Stimulated activated CD4-positive, alpha-beta T cell treated with anti-CD3 and anti-CD28 coated beads, TNF-alpha, amount 100 ng/mL, for 1 hour (primary cell): ENCODE measurements around the gene OPN1LW.
A peak's percentile ranks its signal among the peaks of the same experiment; 100 is the strongest.
"Not testable (repeated sequence)": the region's sequence is repeated elsewhere in the genome, so short reads cannot be mapped to it uniquely, and the experiment has no call there.

Source experiments
- DNase-seq, 3 donors: peaks; one replicate each; pipeline ENCODE4 v3.0.0-alpha.2; 2020; ENCODE audit warnings: low read depth in 3 of 3, low spot score in 1 of 3

OPN1LW gene

DNA sequence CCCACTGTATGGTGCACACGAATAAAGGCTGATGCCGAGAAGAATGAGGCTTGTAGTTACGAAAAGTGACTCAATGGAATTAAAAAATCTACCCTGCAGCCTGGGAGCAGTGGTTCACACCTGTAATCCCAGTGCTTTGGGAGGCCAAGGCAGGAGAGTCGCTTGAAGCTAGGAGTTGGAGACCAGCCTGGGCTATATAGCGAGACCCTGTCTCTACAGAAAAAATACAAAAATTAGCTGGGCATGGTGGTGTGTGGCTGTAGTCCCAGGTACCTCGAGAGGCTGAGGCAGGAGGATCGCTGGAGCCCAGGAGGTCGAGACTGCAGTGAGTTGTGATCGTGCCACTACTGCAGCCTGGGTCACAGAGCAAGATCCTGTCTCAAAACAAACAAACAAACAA, 11.7 kb upstream of the OPN1LW start:
- no peak for DNase-seq

DNA sequence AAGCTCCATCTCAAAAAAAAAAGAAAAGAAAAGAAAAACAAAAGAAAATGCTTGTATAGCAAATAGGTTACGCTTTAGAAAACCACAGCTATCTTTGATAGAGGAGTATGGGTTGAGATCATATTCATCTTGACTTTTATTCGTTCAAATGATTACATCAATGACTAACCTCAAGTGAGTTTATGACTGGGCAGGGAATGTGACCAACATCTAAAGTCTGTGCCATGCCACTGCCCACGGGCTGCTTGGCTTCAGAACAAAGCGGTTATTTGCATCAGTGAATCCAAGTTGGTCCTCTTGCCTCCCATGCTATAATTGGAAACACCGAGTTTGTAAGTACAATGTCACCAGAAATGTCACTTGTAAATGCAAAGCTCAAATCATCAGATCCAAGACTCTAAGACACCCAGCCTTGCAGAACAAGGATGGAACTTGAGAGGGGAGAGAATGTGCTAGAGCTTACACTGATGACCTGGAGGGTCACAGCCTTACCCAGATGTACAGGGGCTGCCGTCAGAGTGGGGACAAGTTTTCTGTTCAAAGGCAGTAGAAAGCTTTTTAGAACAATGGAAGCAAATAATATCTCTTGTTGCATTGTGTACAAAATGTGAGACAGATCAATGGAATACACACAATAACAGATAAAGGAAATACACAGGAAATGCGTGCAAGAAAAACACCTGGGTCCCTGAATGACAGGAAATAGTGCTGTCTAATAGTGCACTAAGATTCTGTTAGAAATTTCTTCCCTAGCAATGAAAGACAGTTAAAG, 8.4 kb upstream of the OPN1LW start:
- no peak for DNase-seq

DNA sequence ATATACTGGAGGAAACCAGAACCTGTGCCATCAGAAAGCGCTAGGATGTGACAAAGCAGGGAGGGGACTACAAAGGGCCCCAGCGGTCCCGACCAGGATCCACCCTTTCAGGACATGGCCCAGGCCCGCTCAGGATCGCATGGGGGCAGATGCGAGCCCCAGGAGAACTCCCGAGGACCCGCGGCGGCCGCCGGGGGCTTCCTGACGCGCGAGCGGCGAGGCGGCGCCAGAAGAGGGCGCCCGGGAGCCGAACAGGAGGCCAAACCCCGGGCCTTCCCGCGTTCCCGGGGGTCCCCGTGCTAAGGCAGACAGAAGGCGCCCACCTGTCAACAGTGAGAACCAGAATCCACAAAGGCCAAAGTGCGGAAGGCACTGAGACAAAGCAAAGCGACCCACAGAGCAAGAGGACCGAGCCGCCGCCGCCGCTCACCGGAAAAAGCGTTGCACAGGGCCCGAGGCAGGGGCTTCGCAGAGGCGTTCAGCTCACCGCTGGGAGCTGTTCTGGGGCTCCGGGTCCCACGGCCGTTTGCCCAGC, 7.3 kb upstream of the OPN1LW start:
- DNase-seq, result peak; percentile 32 to 57 (median 41)

DNA sequence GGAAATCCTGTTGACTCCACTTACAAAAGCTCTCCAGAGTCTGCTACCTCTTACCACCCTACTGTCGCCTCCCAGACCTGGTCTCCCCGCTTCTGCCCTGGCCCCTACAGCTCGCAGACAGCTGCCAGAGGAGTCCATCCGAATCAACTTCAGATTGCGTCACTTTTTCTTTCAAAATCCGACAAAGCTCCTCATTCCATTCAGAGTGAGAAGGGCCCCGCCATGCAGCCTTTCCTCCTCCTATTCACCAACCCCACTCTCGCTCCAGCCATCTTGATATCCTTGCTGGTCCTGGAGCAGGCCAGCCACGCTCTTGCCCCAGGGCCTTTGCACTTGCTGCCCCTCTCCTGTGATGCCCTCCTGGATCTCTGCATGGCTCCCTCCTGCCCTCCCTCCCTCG, 5.2 kb upstream of the OPN1LW start:
- DNase-seq, result no peak

DNA sequence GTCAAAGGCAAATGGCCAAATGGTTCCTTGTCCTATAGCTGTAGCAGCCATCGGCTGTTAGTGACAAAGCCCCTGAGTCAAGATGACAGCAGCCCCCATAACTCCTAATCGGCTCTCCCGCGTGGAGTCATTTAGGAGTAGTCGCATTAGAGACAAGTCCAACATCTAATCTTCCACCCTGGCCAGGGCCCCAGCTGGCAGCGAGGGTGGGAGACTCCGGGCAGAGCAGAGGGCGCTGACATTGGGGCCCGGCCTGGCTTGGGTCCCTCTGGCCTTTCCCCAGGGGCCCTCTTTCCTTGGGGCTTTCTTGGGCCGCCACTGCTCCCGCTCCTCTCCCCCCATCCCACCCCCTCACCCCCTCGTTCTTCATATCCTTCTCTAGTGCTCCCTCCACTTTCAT, 3.8 kb upstream of the OPN1LW start:
- no peak for DNase-seq

DNA sequence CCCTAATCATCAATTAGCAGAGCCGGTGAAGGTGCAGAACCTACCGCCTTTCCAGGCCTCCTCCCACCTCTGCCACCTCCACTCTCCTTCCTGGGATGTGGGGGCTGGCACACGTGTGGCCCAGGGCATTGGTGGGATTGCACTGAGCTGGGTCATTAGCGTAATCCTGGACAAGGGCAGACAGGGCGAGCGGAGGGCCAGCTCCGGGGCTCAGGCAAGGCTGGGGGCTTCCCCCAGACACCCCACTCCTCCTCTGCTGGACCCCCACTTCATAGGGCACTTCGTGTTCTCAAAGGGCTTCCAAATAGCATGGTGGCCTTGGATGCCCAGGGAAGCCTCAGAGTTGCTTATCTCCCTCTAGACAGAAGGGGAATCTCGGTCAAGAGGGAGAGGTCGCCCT, 3.3 kb upstream of the OPN1LW start:
- DNase-seq, result no peak

DNA sequence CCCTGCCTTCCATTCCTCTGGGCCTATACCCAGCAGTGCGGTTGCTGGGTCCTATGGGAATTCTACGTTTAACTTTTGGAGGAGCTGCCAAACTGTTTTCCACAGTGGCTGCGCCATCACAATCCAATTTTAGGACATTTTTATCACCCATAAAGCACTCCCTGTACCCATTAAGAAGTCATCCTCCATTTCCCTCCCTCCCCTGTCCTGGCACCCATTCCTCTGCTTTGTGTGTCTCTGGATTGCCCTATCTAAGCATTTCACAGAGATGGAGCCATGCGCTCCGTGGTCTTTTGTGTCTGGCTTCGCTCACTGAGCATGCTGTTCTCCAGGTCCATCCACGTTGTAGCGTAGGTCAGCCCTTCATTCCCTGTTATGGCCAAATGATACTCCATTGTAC, 1.7 kb upstream of the OPN1LW start:
- no peak for DNase-seq

DNA sequence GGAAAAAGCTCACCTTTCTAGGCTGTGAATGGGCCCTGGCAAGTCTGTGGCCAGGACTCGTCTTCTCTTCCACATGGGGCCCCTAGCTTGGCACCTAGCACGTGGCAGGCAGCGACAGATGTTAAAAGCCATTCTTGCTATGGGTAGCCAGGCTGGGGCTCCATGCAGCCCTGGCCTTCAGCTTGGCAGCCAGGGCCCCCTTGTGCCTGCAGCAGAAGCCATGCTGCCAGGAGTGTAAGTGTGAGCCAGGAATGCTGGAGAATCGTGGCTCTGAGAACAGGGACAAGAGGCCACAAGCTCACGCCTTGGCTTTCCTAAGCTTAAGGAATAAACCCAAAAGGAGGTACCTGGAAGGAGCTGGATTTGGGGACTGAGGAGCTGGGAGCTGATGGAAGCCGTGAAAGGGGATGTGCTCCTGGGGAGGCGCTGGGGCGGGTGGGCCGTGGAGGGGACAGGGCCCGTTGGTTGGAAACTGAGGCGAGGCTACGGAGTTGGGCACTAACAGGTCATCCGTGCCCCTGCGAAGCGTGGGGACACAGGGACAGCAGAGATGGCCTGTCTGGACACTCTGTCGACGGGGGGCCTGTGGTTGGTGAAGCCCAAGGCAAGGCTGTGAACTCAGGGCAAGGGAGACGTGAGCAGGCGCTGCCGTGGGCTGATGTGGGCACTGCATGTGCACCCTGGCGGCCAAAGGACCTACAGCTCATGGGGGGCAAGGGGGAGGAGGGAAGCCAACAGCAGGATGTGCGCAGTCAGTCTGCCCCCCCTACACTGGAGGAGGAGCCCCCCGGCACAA, 895 bp upstream of the OPN1LW start:
- DNase-seq, result no peak

DNA sequence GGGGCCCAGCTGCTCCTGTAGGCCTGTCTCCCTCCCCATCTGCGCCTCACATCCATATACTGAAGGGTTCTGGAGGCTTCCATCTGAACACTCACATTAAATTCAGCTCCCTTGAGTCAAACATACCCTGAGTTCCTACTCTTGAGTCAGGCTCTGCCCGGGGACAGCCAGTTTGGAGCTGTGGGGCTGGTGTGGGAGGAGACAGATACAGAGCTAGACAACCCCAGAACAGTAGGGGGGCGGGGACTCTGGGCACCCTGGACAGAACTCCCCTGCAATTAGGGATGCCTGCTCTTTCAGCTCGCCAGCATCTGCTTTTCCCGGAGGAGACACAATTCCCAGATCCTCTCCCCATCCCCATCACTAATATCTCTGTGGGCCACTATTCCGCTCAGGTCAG, 7.0 kb downstream of the OPN1LW start:
- DNase-seq, result not testable (repeated sequence)

DNA sequence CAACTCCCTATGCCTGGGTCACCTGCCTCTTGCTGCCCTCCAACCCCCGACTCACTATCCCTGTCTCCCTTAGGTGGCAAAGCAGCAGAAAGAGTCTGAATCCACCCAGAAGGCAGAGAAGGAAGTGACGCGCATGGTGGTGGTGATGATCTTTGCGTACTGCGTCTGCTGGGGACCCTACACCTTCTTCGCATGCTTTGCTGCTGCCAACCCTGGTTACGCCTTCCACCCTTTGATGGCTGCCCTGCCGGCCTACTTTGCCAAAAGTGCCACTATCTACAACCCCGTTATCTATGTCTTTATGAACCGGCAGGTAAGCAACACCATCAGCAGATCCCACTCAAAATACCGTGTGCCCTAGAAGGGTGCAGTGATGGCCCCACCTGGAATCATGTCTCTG, 12.2 kb downstream of the OPN1LW start:
- not testable (repeated sequence) for DNase-seq

DNA sequence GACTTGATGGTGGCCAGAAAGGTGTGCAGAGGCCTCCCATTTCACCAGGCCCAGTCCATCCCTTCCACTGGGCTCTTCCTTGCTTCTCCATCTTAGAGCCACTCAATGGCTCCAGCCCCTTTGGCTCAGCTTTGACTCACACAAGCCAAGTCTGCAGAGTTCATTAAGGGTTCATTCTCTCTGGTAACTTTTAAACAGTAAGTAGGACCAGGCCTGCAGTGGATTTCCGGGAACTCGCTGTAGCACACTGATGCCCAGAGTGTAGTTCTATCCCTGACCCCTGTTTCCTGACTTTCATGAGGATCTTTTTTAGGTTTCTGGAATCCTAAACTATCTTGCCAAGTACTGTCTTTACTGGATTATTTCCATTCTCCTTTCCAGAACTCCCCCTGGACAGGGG, 13.2 kb downstream of the OPN1LW start:
- DNase-seq, result not testable (repeated sequence)

DNA sequence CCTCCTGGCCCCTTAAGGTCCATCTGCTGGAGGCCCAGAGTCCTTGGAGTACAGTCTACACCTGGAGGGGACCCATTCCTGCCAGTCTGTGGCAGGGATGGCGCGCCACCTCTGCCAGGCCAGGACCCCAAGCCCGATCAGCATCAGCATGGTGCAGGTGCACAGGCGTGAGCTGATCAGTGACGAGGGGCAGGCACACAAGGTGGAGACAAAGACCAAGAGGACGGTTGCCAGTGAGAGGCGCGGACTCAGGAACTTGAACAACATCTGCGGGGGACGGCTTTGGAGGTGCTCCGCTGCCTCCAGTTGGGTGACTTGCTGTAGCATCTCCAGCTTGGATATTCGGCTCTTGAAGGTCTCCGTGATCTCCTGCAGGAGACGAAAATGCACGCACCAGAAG, 15.3 kb downstream of the OPN1LW start:
- DNase-seq, result not testable (repeated sequence)

DNA sequence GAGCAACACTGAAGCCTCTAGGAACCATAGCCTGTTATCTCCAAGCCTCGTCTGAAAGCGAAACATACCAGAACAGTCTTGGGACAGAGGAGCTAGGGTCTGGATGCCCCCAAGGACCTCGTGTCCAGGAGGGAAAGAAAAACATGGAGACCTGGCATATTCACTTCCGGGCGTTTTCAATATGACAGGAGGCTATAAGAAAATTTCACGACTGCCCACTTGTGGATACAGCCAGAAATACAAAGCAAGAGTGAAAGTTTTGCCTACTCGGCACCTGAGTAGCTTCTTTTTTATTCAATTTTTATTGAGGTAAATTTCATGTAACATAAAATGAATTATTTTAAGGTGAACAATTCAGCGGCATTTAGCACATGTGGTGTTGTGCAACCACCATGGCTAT, 20.9 kb downstream of the OPN1LW start:
- not testable (repeated sequence) for DNase-seq

DNA sequence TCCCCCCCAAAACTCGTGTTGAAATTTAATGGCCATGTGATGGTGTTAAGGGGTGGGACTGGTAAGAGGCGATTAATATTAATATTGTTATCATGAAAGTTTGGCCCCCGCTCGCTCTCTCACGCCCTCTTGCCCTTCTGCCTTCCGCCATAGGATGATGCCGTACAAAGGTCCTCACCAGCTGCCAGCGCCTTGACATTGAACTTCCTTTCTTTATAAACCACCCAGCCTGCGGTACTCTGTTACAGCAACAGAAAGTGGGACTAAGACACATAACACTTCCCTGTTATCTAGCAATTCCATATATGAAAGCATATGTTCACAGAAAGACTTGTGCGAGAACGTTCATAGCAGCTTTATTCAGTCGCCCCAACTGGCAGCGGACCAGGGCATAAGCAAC, 24.3 kb downstream of the OPN1LW start:
- not testable (repeated sequence) for DNase-seq

DNA sequence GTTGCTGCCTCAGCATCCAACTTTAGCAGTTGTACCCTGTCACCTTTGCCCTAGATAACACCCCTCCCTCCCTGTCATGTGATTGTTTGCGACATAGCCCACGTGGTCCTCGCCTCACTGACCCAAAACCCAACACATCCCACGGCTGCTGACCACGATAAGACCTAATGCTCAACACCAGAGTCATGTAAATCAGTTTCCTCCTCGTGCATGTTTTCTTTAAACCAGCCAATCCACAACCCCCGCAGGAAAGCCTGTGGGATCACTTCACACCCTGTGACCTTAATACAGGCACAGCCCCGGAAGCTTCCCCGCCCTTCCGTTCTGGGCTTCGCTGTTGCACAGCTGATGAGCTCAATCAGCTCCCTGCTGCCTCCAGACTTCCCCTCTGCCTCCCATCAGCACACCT, 28.5 kb downstream of the OPN1LW start:
- DNase-seq, result not testable (repeated sequence)

DNA sequence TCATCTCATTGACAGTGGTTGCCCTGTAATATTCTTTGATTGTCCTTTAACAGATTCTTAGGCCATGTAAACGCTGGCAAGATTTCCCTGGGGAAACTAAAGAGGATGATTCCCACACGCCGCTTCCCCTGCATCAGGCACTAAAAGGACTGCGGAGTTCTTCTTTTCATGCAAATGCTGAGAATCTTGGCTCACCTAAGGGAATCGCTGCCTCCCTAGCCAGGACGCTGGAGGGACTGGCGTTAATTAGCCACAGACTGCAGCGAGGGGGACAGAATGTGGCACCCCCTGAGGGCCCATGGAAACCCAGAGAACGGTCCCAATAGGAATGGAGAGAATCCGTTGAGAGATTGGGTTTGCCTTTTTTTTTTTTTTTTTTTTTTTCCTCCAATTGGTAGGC, 30.3 kb downstream of the OPN1LW start:
- DNase-seq, result not testable (repeated sequence)

DNA sequence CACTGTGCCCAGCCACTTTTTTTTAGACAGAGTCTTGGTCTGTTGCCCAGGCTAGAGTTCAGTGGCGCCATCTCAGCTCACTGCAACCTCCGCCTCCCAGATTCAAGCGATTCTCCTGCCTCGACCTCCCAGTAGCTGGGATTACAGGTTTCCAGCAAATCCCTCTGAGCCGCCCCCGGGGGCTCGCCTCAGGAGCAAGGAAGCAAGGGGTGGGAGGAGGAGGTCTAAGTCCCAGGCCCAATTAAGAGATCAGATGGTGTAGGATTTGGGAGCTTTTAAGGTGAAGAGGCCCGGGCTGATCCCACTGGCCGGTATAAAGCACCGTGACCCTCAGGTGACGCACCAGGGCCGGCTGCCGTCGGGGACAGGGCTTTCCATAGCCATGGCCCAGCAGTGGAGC, 38.3 kb downstream of the OPN1LW start, which contains the start of gene OPN1MW:
Gene OPN1MW, plus strand, starts transcription at position 301 of the 400 bp plus-strand sequence. Its CDS starts 82 bp downstream, at position 383.
- not testable (repeated sequence) for DNase-seq

DNA sequence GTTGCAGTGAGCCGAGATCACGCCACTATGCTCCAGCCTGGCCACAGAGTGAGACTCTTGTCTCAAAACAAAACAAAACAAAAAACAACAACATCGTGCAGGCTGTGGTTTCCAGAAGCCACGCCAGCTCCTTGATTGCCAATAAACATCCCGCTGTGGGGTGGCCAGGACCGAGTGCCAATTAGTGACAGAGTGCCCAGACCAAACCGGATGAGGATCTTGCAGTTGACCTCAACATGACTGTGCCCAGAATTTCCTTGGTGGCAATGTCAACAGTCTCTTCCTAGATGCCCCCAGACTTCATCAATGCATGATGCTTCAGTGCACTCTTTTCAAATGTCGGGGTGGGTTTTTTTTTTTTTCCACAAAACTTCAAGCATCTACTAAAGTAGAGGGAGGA, 39.8 kb downstream of the OPN1LW start:
- DNase-seq, result not testable (repeated sequence)

DNA sequence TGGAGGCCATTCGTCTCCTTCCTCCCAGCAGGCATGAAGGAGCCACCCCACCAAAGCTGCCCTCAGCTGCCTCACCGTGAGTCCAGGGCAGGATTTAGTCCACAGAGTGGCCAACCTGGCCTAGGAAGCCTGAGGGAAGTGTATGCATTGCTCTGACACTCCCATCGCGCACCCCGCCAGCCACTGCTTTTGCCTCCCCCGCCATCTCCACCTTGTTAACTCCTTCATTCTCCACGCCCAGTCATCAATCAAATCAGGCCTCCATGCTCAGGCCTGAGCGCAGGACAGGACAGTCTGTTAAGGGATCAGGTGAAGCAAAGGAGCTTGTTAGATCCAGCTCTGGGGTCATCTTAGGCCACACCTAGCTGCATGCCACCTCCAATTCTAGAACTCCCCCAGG, 48.8 kb downstream of the OPN1LW start:
- not testable (repeated sequence) for DNase-seq

DNA sequence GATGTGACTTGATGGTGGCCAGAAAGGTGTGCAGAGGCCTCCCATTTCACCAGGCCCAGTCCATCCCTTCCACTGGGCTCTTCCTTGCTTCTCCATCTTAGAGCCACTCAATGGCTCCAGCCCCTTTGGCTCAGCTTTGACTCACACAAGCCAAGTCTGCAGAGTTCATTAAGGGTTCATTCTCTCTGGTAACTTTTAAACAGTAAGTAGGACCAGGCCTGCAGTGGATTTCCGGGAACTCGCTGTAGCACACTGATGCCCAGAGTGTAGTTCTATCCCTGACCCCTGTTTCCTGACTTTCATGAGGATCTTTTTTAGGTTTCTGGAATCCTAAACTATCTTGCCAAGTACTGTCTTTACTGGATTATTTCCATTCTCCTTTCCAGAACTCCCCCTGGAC, 50.3 kb downstream of the OPN1LW start:
- DNase-seq, result not testable (repeated sequence)

DNA sequence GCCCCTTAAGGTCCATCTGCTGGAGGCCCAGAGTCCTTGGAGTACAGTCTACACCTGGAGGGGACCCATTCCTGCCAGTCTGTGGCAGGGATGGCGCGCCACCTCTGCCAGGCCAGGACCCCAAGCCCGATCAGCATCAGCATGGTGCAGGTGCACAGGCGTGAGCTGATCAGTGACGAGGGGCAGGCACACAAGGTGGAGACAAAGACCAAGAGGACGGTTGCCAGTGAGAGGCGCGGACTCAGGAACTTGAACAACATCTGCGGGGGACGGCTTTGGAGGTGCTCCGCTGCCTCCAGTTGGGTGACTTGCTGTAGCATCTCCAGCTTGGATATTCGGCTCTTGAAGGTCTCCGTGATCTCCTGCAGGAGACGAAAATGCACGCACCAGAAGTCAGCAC, 52.4 kb downstream of the OPN1LW start:
- not testable (repeated sequence) for DNase-seq
